HepG2 (cell line): ENCODE data around the gene BRD1. TPM values are rescaled to one million over a fixed set of nuclear protein-coding genes. Genes with fewer than 3 reads are reported as not detected.

ENCODE experiments used
- ATAC-seq: fragments of 200-7000 bp; cut with Tn5 transposase; 3 replicates; pipeline ENCODE4 v1.9.1; 2020; ENCODE audit warnings: mild to moderate bottlenecking, moderate library complexity
- BruUV-seq: library from RNA; stranded (reverse); fragments of 400-500 nt; replicated peaks from 2 replicates; lab custom pipeline; 2021; lab: Mats Ljungman, UMichigan
- CTCF ChIA-PET: fragments of 300-600 bp; formaldehyde crosslinking; extraction: SDS; loops from one replicate; lab custom pipeline; 2021; ENCODE audit warnings: low total read pairs, inconsistent platforms, low intra/inter-chr PET ratio; lab: Yijun Ruan, JAX
- POLR2A ChIA-PET: fragments of 350-600 bp; sonication (Branson Sonifier 250); formaldehyde crosslinking; loops from one replicate; lab custom pipeline; 2020; ENCODE audit warnings: antibody characterized with exemption, inconsistent platforms; lab: Yijun Ruan, JAX
- DNase-seq: peaks from one replicate; pipeline ENCODE4 v3.0.0-alpha.2; 2015; ENCODE audit warnings: low spot score
- FAIRE-seq: peaks from 3 replicates; lab custom pipeline; 2011; peaks lifted over from hg19 to GRCh38; lab: Jason Lieb, UNC
- H2AFZ ChIP-seq: one replicate; pipeline ENCODE4 v1.6.1; 2011; ENCODE audit warnings: low read length, inconsistent platforms
- H3K27ac ChIP-seq: fragments of 300-600 bp; 3 replicates; pipeline ENCODE4 v1.8.0; 2011; ENCODE audit warnings: mixed run types, mild to moderate bottlenecking, mixed read lengths, low read length, inconsistent platforms; ENCODE audit not compliant: insufficient read depth; ENCODE audit errors: extremely low read length
- H3K27me3 ChIP-seq, 2 experiments: fragments of 200-600 bp in 1 of 2; 2 replicates in 1 of 2; 3 replicates in 1 of 2; pipeline versions ENCODE4 v1.6.0 to v1.8.0; 2011; ENCODE audit warnings: low read length in 2 of 2, mild to moderate bottlenecking in 2 of 2, moderate library complexity in 2 of 2, inconsistent platforms in 1 of 2; ENCODE audit not compliant: insufficient read depth in 2 of 2, control insufficient read depth in 1 of 2
- H3K36me3 ChIP-seq, 2 experiments: fragments of 200-600 bp in 1 of 2; replicated peaks in 1 of 2; 2 replicates in 1 of 2; 3 replicates in 1 of 2; pipeline versions ENCODE4 v1.5.1 to v1.8.0; 2011; ENCODE audit warnings: low read length in 2 of 2, inconsistent platforms in 1 of 2; ENCODE audit not compliant: insufficient read depth in 2 of 2, control insufficient read depth in 1 of 2
- H3K4me1 ChIP-seq: 2 replicates; pipeline ENCODE4 v1.5.1; 2012; ENCODE audit warnings: low read length, inconsistent platforms; ENCODE audit not compliant: insufficient read depth
- H3K4me2 ChIP-seq: 2 replicates; pipeline ENCODE4 v1.6.0; 2011; ENCODE audit warnings: low read depth, low read length, inconsistent platforms
- H3K4me3 ChIP-seq, 3 experiments: fragments of 200-600 bp in 1 of 3; sonication (generic), shearing (Covaris generic) in 1 of 3; replicated peaks in 1 of 3; 2 replicates each; pipeline ENCODE4 v1.5.1; 2011 to 2016; ENCODE audit warnings: low read length in 3 of 3, inconsistent platforms in 2 of 3, low read depth in 2 of 3, mild to moderate bottlenecking in 2 of 3, control low read depth in 1 of 3, mixed read lengths in 1 of 3; ENCODE audit not compliant: insufficient read depth in 1 of 3
- H3K79me2 ChIP-seq: one replicate; pipeline ENCODE4 v1.6.1; 2011; ENCODE audit warnings: low read length, inconsistent platforms; ENCODE audit not compliant: insufficient read depth
- H3K9ac ChIP-seq: 2 replicates; pipeline ENCODE4 v1.6.0; 2011; ENCODE audit warnings: mild to moderate bottlenecking, low read depth, low read length, inconsistent platforms; ENCODE audit not compliant: insufficient read depth
- H3K9me3 ChIP-seq: 2 replicates; pipeline ENCODE4 v1.5.1; 2012; ENCODE audit warnings: mild to moderate bottlenecking, low read length
- H4K20me1 ChIP-seq: 2 replicates; pipeline ENCODE4 v1.6.0; 2011; ENCODE audit warnings: inconsistent platforms, mild to moderate bottlenecking, low read length, moderate library complexity; ENCODE audit not compliant: insufficient read depth
- CHD4 ChIP-seq: fragments of 200-600 bp; sonication (generic); IDR thresholded peaks from 2 replicates; pipeline ENCODE4 v1.7.0; 2017; ENCODE audit warnings: mild to moderate bottlenecking, low read length, borderline replicate concordance
- FOSL2 ChIP-seq: sonication (generic); formaldehyde crosslinking; IDR thresholded peaks from 2 replicates; pipeline ENCODE4 v1.4.0; 2020; ENCODE audit warnings: missing genetic modification reagents
- NFIB ChIP-seq: sonication (generic); formaldehyde crosslinking; IDR thresholded peaks from 2 replicates; pipeline ENCODE4 v1.9.0; 2021; ENCODE audit warnings: missing genetic modification reagents, mild to moderate bottlenecking, borderline replicate concordance
- UBTF ChIP-seq: sonication (generic); formaldehyde crosslinking; IDR thresholded peaks from 2 replicates; pipeline ENCODE4 v1.4.0; 2020; ENCODE audit warnings: mild to moderate bottlenecking, missing genetic modification reagents
- ZNF703 ChIP-seq: sonication (generic); formaldehyde crosslinking; IDR thresholded peaks from 2 replicates; pipeline ENCODE4 v1.5.1; 2020; ENCODE audit warnings: missing genetic modification reagents, mild to moderate bottlenecking, moderate library complexity, borderline replicate concordance
- WGBS: methylation state at CpG from one replicate; pipeline ENCODE4 v1.1.6; 2017; ENCODE audit warnings: low lambda C conversion rate; 5-methylcytosine and 5-hydroxymethylcytosine counted together
- in situ Hi-C: cut with HindIII; loops from 2 replicates; pipeline ENCODE4 v1.10.0; 2017; ENCODE audit warnings: low pct_unique_long_range_greater_than_20kb; ENCODE audit not compliant: extremely low pct_ligation_motif_present
- intact Hi-C: fragments of 100-400 bp; cut with micrococcal nuclease; formaldehyde crosslinking; loops from one replicate; pipeline ENCODE4 v1.10.0; 2022; ENCODE audit not compliant: unreplicated experiment
- polyA plus RNA-seq, 8 experiments: library from polyadenylated mRNA; depleted of rRNA in 3 of 8; stranded (reverse) in 7 of 8; unstranded in 1 of 8; fragments of >200 nt; fragmentation: Illumina TruSeq in 4 of 8; extraction: Trizol in 4 of 8; gene quantifications; 2 replicates each; pipeline versions ENCODE4 v1.2.1 to v1.2.3, GENCODE V29; 2011 to 2016; ENCODE audit warnings: low read depth in 4 of 8, missing spikeins in 1 of 8, mixed read lengths in 1 of 8; ENCODE audit not compliant: insufficient read depth in 1 of 8
- total RNA-seq, 5 experiments: library from RNA; depleted of rRNA; stranded (reverse); fragments of >200 nt; fragmentation: Illumina TruSeq; extraction: Trizol; gene quantifications; 2 replicates each; pipeline ENCODE4 v1.2.3, GENCODE V29; 2016; ENCODE audit warnings: low read depth in 1 of 5
- TF ChIP-seq, protein P1 (sequence below): sonication (generic); formaldehyde crosslinking; IDR thresholded peaks from 2 replicates; pipeline ENCODE4 v1.4.0; 2020; ENCODE audit warnings: mild to moderate bottlenecking, missing genetic modification reagents
- TF ChIP-seq, protein P2 (sequence below): sonication (generic); formaldehyde crosslinking; IDR thresholded peaks from 2 replicates; pipeline ENCODE4 v1.9.0; 2021; ENCODE audit warnings: missing genetic modification reagents, borderline replicate concordance

The BRD1 gene
- total and polyA plus RNA-seq, 2 of the 13 experiments (the other 11 are each of a cell fraction or from before 2014, with no cell fraction given): 5.1 to 12.0 TPM

DNA sequence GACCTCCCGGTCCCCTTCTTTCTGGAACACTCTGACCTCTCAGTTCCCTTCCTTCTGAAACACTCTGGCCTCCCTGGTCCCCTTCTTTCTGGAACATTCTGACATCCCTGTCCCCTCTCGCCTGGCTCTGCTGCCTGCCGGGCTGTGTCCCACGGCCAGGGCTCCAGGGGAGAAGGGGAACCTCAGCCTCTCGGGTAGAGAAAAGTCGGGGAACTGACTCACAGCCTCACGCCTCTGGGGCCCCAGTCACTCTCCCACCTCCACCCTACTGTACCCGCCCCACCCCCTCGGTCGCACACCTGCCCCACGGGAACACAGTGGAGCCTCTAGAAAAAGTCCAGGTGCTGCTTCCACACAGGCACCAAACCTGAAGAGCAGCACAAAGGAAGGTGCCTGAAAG, 93.3 kb downstream of the BRD1 start:
- no peak overlapping the region for H2AFZ ChIP-seq
- no peak overlapping the region for H3K4me3 ChIP-seq
- FAIRE-seq (no peak), ATAC-seq (no peak), DNase-seq (no peak)
- ChIA-PET POLR2A (no interaction called here), CTCF (no interaction called here)
- no peaks in the 10 kb centered on the region for H3K79me2 ChIP-seq
- 0 out of 2 replicates have a peak, but pooled peaks cover 3% of the 10 kb centered on the region for H4K20me1 ChIP-seq
- TF ChIP-seq, protein P1, sequence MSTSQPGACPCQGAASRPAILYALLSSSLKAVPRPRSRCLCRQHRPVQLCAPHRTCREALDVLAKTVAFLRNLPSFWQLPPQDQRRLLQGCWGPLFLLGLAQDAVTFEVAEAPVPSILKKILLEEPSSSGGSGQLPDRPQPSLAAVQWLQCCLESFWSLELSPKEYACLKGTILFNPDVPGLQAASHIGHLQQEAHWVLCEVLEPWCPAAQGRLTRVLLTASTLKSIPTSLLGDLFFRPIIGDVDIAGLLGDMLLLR (CRISPR knock-in tag): no peak
- TF ChIP-seq NFIB (CRISPR knock-in tag) (no peak), ZNF703 (no peak), FOSL2 (CRISPR knock-in tag) (no peak), UBTF (CRISPR knock-in tag) (no peak), CHD4 (no peak)
- TF ChIP-seq, protein P2, sequence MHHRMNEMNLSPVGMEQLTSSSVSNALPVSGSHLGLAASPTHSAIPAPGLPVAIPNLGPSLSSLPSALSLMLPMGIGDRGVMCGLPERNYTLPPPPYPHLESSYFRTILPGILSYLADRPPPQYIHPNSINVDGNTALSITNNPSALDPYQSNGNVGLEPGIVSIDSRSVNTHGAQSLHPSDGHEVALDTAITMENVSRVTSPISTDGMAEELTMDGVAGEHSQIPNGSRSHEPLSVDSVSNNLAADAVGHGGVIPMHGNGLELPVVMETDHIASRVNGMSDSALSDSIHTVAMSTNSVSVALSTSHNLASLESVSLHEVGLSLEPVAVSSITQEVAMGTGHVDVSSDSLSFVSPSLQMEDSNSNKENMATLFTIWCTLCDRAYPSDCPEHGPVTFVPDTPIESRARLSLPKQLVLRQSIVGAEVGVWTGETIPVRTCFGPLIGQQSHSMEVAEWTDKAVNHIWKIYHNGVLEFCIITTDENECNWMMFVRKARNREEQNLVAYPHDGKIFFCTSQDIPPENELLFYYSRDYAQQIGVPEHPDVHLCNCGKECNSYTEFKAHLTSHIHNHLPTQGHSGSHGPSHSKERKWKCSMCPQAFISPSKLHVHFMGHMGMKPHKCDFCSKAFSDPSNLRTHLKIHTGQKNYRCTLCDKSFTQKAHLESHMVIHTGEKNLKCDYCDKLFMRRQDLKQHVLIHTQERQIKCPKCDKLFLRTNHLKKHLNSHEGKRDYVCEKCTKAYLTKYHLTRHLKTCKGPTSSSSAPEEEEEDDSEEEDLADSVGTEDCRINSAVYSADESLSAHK: no peak
- peaks cover 0 to 50% of the 10 kb centered on the region in 2 experiments; a peak in 2 of 5 replicates for H3K27me3 ChIP-seq
- no peak overlapping the region for H3K4me2 ChIP-seq
- 18% methylated on average over 11 of the region's 11 CpGs for WGBS
- H3K27ac ChIP-seq: no peak overlapping the region
- no TSS peak for BruUV-seq
- H3K4me1 ChIP-seq: no peaks in the 10 kb centered on the region
- intact Hi-C loops (no loop called here), in situ Hi-C loops (no loop called here)
- no peak overlapping the region for H3K9ac ChIP-seq
- no peaks in the 10 kb centered on the region for H3K36me3 ChIP-seq
- H3K9me3 ChIP-seq: no peaks in the 10 kb centered on the region
